Memory B cell (primary cell): ENCODE data around the gene CBX7.

ENCODE experiments used
- ATAC-seq: fragments of 150-1000 bp; cut with Tn5 transposase; 2 replicates; pipeline ENCODE4 v1.10.0; 2021; ENCODE audit warnings: low read depth, mild to moderate bottlenecking, moderate library complexity
- DNase-seq, 2 donors: peaks; one replicate each; pipeline ENCODE4 v3.0.0; 2022; ENCODE audit warnings: low spot score in 2 of 2
- H3K27ac Mint-ChIP-seq: one replicate; pipeline ENCODE4 v1.8.0; 2022; ENCODE audit warnings: mild to moderate bottlenecking, moderate library complexity, mixed read lengths
- H3K27me3 Mint-ChIP-seq: one replicate; pipeline ENCODE4 v1.8.0; 2022; ENCODE audit warnings: mixed read lengths
- H3K36me3 Mint-ChIP-seq: one replicate; pipeline ENCODE4 v1.8.0; 2022; ENCODE audit warnings: mild to moderate bottlenecking, mixed read lengths
- H3K4me1 Mint-ChIP-seq: one replicate; pipeline ENCODE4 v1.8.0; 2022; ENCODE audit warnings: mixed read lengths
- H3K4me3 Mint-ChIP-seq: one replicate; pipeline ENCODE4 v1.8.0; 2022; ENCODE audit warnings: mild to moderate bottlenecking, moderate library complexity, mixed read lengths
- H3K9me3 Mint-ChIP-seq: one replicate; pipeline ENCODE4 v1.8.0; 2022; ENCODE audit warnings: mixed read lengths

CBX7 gene

DNA sequence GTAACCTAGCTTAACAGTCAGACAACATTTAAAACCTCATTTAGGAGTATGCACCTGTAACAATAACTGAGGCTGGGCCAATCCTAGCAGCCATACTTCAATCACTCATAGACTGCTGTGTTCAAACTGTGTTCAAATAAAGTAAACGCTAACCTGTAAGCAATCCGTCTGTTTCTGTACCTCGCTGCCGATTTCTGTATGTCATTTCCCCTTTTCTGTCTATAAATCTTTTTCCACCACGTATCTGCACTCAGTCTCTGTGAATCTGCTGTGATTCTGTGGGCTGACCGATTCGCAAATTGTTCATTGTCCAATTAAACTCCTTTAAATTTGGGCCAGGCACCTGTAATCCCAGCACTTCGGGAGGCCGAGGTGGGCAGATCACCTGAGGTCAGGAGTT, 43.1 kb downstream of the CBX7 start:
- no peak overlapping the region for H3K4me3 Mint-ChIP-seq
- H3K27me3 Mint-ChIP-seq = no peaks in the 10 kb centered on the region
- no peaks in the 10 kb centered on the region for H3K9me3 Mint-ChIP-seq
- H3K4me1 Mint-ChIP-seq = peaks cover 14% of the 10 kb centered on the region
- no peak for DNase-seq
- no peak overlapping the region for H3K27ac Mint-ChIP-seq
- no peaks in the 10 kb centered on the region for H3K36me3 Mint-ChIP-seq
- no peak for ATAC-seq

DNA sequence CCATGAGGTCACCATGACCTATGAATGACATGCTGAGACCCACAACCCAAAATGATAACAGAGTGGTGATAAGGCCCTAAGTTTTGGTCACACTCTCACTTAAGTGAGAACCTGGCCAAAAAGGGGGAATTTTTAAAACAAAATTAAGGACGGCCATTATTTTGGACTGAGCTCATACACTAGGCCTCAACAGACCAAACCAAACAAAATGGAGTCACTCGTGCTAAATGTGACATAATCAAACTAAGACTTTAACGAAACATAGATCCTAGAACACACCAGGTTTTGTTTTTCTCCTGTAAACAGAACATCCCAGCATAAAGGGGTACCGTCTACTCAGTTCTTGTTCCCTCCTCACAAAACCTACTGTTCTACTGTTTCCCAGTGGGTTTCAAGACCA, 44.0 kb downstream of the CBX7 start:
- DNase-seq (no peak), ATAC-seq (no peak)
- H3K27ac Mint-ChIP-seq = no peak overlapping the region
- no peaks in the 10 kb centered on the region for H3K27me3 Mint-ChIP-seq
- H3K9me3 Mint-ChIP-seq = no peaks in the 10 kb centered on the region
- no peaks in the 10 kb centered on the region for H3K36me3 Mint-ChIP-seq
- H3K4me3 Mint-ChIP-seq = no peak overlapping the region
- peaks cover 12% of the 10 kb centered on the region for H3K4me1 Mint-ChIP-seq

GRCh38 chr22:39106326-39106725, 46.2 kb downstream of the CBX7 start:
- no peaks in the 10 kb centered on the region for H3K27me3 Mint-ChIP-seq
- no peak overlapping the region for H3K4me3 Mint-ChIP-seq
- no peak overlapping the region for H3K27ac Mint-ChIP-seq
- H3K4me1 Mint-ChIP-seq = peaks cover 10% of the 10 kb centered on the region
- no peaks in the 10 kb centered on the region for H3K9me3 Mint-ChIP-seq
- ATAC-seq (no peak), DNase-seq (no peak)
- no peaks in the 10 kb centered on the region for H3K36me3 Mint-ChIP-seq

GRCh38 chr22:39103431-39103830, 49.0 kb downstream of the CBX7 start:
- Mint-ChIP-seq H3K27me3 (no peaks in the 10 kb centered on the region), H3K27ac (peak overlapping the region; percentile 62), H3K4me3 (no peak overlapping the region), H3K4me1 (peaks cover 19% of the 10 kb centered on the region), H3K9me3 (no peaks in the 10 kb centered on the region), H3K36me3 (no peaks in the 10 kb centered on the region)
- ATAC-seq (no peak), DNase-seq (no peak)

DNA sequence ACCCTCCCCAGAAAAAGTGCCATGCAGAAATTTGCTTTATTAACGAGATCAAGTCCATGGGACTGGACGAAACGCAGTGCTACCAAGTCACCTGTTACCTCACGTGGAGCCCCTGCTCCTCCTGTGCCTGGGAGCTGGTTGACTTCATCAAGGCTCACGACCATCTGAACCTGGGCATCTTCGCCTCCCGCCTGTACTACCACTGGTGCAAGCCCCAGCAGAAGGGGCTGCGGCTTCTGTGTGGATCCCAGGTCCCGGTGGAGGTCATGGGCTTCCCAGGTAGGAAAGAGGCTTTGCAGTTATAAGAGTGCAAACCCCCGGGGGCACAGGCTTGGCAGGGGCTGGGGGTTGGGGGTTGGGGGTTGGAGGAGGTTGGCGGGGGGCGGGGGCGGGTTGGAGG, 51.3 kb downstream of the CBX7 start:
- Mint-ChIP-seq H3K27ac (peak overlapping the region; percentile 100), H3K4me1 (peaks cover 31% of the 10 kb centered on the region), H3K27me3 (no peaks in the 10 kb centered on the region), H3K9me3 (no peaks in the 10 kb centered on the region), H3K4me3 (no peak overlapping the region), H3K36me3 (no peaks in the 10 kb centered on the region)
- DNase-seq = no peak
- no peak for ATAC-seq

- peak overlapping the region; percentile 73 for H3K4me3 Mint-ChIP-seq
- no peaks in the 10 kb centered on the region for H3K27me3 Mint-ChIP-seq
- H3K36me3 Mint-ChIP-seq = no peaks in the 10 kb centered on the region
- ATAC-seq (no peak), DNase-seq (peak; percentile 18 to 32)
- no peaks in the 10 kb centered on the region for H3K9me3 Mint-ChIP-seq
- H3K27ac Mint-ChIP-seq = peak overlapping the region; percentile 100
- H3K4me1 Mint-ChIP-seq = peaks cover 36% of the 10 kb centered on the region
Observed at GRCh38 chr22:39098576-39098975, 53.9 kb downstream of the CBX7 start.

DNA sequence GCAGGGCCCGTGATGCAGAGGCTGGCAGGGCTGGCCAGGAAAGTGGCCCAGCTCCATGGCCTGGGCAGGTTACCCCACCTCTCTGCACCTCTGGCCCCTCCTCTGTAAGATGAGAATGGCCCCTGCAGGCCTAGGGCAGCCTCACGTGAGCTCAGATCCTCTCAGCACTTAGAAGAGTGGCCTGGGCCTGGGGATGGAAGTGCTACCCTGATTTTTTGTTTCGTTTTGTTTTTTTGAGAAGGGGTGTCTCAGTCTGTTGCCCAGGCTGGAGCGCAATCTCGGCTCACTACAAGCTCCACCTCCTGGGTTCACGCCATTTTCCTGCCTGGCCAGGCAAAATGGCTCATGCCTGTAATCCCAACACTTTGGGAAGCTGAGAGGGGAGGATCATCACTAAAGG, 54.5 kb downstream of the CBX7 start:
- ATAC-seq (no peak), DNase-seq (no peak)
- Mint-ChIP-seq H3K36me3 (no peaks in the 10 kb centered on the region), H3K27ac (peak overlapping the region; percentile 100), H3K4me3 (peak overlapping the region; percentile 14), H3K4me1 (peaks cover 36% of the 10 kb centered on the region), H3K27me3 (no peaks in the 10 kb centered on the region), H3K9me3 (no peaks in the 10 kb centered on the region)

DNA sequence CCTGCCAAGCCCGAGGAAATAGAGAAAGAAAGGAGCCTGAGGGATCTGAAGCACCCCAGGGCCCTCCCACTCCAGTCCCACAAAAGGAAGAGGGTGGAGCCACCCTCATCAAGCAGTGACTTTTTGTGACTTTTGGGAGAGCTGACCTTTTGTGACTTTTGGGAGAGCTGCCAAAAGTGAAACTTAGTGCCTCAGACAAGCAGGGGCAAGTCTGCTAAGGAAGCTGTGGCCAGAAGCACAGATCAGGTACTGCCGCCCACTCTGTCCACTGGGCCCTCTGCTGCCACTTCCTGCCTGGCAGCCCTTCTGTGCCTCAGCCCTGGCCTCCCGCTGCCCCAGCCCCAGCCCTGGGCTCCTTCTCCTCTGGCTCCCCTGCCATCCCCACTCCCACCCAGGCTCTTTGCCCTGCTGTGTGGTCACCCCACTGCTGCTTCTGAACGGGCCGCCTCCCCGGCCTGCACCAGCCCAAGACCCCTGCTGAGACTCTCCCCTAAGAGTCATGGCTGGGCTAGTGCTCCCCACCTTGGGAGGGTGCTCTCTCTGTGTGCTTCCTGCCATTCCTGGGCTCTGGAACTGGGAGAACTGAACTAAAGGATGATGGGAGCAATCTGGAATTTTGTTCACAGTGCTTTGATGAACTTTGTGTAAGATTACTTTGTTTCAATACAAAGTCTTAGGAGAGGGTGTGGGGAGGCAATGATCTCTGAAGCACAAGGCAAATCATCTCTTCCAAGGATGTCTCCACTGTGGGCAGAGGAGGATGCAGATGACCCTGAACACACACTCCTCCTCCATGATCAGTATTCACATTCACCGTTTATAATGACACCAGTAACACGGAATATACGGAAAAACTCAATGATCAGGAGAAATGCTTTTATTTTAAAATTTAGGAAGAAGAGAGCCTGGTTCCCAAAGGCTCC, 55.1 kb downstream of the CBX7 start, which contains the start of gene APOBEC3H:
Gene APOBEC3H (plus strand): TSS at position 147 of the 923 bp plus-strand sequence. CDS start 3,035 bp downstream, outside the sequence.
- Mint-ChIP-seq H3K4me3 (peak within 1 kb of the TSS; percentile 34), H3K27me3 (no peaks in the 10 kb centered on the region), H3K4me1 (peaks cover 42% of the 10 kb centered on the region), H3K9me3 (no peaks in the 10 kb centered on the region), H3K36me3 (no peaks in the 10 kb centered on the region), H3K27ac (peak within 1 kb of the TSS; percentile 100)
- DNase-seq = no peak
- ATAC-seq = no peak

DNA sequence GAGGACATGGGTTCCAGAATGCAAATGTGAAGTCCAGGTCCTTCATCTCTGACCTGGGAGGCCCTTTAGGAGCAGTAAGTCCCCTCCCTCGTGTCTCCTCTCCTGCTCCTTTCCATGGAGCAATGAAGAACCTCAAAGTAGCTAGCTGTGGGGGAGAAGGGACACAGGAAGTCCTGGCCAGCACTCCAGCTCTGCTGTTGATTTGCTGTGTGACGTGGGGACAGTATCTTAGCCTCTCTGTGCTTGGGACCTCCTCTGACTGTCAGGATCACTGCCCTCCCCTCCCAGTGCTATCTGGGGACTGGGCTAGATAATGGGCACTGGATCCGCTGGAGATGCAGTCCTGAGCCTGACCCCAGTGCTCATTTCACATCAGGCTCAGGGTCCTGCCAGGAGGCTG, 56.5 kb downstream of the CBX7 start:
- Mint-ChIP-seq H3K9me3 (no peaks in the 10 kb centered on the region), H3K27me3 (no peaks in the 10 kb centered on the region), H3K36me3 (no peaks in the 10 kb centered on the region), H3K4me1 (peaks cover 50% of the 10 kb centered on the region), H3K27ac (peak overlapping the region; percentile 70), H3K4me3 (no peak overlapping the region)
- ATAC-seq = no peak
- DNase-seq = no peak

GRCh38 chr22:39094717-39095389, 57.6 kb downstream of the CBX7 start:
- no peaks in the 10 kb centered on the region for H3K36me3 Mint-ChIP-seq
- no peak for DNase-seq
- peaks cover 53% of the 10 kb centered on the region for H3K4me1 Mint-ChIP-seq
- no peak for ATAC-seq
- H3K27ac Mint-ChIP-seq = peak overlapping the region; percentile 58
- no peak overlapping the region for H3K4me3 Mint-ChIP-seq
- H3K27me3 Mint-ChIP-seq = no peaks in the 10 kb centered on the region
- H3K9me3 Mint-ChIP-seq = no peaks in the 10 kb centered on the region

GRCh38 chr22:39092111-39092862, 60.2 kb downstream of the CBX7 start:
- no peaks in the 10 kb centered on the region for H3K9me3 Mint-ChIP-seq
- peaks cover 3% of the 10 kb centered on the region for H3K36me3 Mint-ChIP-seq
- no peak overlapping the region for H3K4me3 Mint-ChIP-seq
- DNase-seq (no peak), ATAC-seq (peak; percentile 25)
- no peaks in the 10 kb centered on the region for H3K27me3 Mint-ChIP-seq
- peak overlapping the region; percentile 62 for H3K27ac Mint-ChIP-seq
- peaks cover 43% of the 10 kb centered on the region for H3K4me1 Mint-ChIP-seq

DNA sequence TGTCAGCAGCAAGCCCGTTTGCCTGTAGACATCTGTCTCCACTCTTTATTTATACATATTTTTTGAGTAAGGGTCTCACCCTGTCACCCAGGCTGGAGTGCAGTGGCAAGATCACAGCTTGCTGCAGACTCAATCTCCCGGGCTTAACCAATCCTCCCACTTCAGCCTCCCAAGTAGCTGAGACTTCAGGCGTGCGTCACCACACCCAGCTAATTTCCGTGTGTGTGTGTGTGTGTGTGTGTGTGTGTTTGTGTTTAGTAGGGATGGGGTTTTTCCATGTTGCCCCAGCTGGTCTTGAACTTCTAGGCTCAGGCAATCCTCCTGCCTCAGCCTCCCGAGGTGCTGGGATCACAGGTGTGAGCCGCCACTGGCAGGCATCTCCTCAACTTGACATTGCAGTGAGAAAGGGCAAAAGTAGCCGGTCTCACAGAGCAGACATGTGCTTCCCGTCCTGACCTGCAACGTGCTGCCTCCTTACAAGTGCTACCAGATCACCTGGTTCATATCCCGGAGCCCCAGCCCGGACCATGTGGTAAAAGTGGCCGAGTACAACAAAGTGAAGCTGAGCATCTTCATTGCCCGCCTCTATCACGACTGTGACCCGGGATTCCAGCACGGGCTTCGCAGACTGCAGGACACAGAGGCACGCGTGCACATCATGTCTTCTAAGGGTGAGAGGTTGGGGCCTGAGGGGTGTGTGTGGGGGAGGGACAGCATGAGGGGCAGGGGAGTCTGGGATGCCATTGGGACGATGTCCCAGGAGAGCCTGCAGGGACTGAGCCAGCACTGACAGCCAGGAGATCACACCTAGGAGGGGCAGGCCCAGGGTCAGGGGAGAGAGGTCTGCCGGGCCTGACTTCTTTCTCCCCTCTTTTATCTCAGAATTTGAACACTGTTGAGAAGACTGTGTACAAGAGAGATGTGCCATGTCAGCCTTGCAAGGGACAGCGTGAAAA, 61.1 kb downstream of the CBX7 start:
- ATAC-seq = no peak
- DNase-seq = no peak
- Mint-ChIP-seq H3K27me3 (no peaks in the 10 kb centered on the region), H3K36me3 (peaks cover 7% of the 10 kb centered on the region), H3K4me1 (peaks cover 42% of the 10 kb centered on the region), H3K4me3 (no peak overlapping the region), H3K9me3 (no peaks in the 10 kb centered on the region), H3K27ac (peak overlapping the region; percentile 78)

DNA sequence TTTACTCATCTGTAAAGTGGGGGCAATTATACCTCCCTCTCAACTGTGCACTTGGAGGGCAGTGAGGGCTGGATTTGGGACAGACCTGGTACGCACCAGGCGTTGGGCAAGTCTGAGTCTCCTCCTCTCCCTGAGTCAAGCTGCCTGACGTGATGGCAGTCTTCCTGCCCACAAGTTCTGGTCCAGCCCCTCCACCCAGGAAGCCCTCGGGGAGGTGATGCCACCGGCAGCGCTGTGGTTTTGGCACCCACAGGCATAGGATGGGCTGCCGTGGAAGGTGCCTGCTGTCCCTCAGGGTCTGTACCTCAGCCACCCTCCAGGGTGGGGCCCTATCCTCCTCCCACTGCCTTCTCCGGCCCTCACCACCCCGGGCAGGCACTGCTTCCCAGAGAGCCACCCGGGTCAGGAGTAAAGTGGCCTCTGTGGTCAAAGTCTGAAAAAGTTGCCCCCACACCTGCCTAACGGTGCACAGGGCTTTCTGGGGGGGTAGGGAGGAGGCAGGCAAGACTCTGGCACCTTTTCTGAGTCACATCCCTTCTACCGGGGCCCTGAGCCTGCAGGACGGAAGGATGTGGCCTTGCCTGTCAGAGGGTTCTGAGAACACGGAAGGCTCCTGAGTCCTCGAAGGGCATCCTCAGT, 61.9 kb downstream of the CBX7 start:
- Mint-ChIP-seq H3K27ac (peak overlapping the region; percentile 78), H3K9me3 (no peaks in the 10 kb centered on the region), H3K27me3 (no peaks in the 10 kb centered on the region), H3K4me3 (no peak overlapping the region), H3K36me3 (peaks cover 11% of the 10 kb centered on the region), H3K4me1 (peaks cover 44% of the 10 kb centered on the region)
- no peak for DNase-seq
- ATAC-seq = peak; percentile 69
